Prostate gland (tissue), 2 donors: ENCODE data around the gene CSK.

Experiments used
- CTCF ChIP-seq, 4 experiments: fragments of 200-600 bp in 2 of 4; fragments of 450-650 bp in 2 of 4; sonication (generic) in 2 of 4; IDR thresholded peaks; 1 replicate in 3 of 4; 2 replicates in 1 of 4; pipeline ENCODE4 v1.5.1; 2016 to 2019; ENCODE audit warnings: antibody characterized with exemption in 4 of 4, mild to moderate bottlenecking in 2 of 4, moderate library complexity in 2 of 4
- POLR2A ChIP-seq: fragments of 450-650 bp; IDR thresholded peaks from one replicate; pipeline ENCODE4 v1.6.1; 2016; ENCODE audit warnings: antibody characterized with exemption, mild to moderate bottlenecking
- POLR2AphosphoS5 ChIP-seq: sonication (generic); formaldehyde crosslinking; IDR thresholded peaks from one replicate; pipeline ENCODE4 v1.6.1; 2017; ENCODE audit warnings: antibody characterized with exemption

- TF ChIP-seq CTCF (IDR thresholded peaks at IDR 0.05) (no peak), POLR2A (no peak), POLR2AphosphoS5 (no peak)
Measured at GRCh38 chr15:74735305-74735704, 46.6 kb upstream of the CSK start.
